H1 (cell line): ENCODE measurements around the gene KCNH1. TPM values are rescaled to one million over a fixed set of nuclear protein-coding genes. Genes with fewer than 3 reads are reported as not detected.

Experiments used
- CHD7 ChIP-seq: fragments of 300-600 bp; sonication (generic); IDR thresholded peaks from 2 replicates; pipeline ENCODE4 v1.7.1; 2012; ENCODE audit warnings: low read length, moderate library complexity, mild to moderate bottlenecking, inconsistent platforms; ENCODE audit not compliant: insufficient replicate concordance
- polyA plus RNA-seq, 7 experiments: library from polyadenylated mRNA; depleted of rRNA in 3 of 7; stranded (reverse) in 5 of 7; unstranded in 2 of 7; fragments of >200 nt in 5 of 7; fragments of 200-250 nt in 2 of 7; gene quantifications; 1 replicate in 5 of 7; 2 replicates in 1 of 7; 4 replicates in 1 of 7; pipeline versions ENCODE4 v1.2.1 to v1.2.3, GENCODE V29; 2011 to 2013; ENCODE audit warnings: missing spikeins in 2 of 7, mixed read lengths in 2 of 7
- total RNA-seq: library from RNA; stranded (reverse); fragmentation: NEBNext Ultra II Directional; extraction: Animal tissue kit (Norgen Biotek cat#: 25700); gene quantifications from 2 replicates; pipeline ENCODE4 v1.2.1, GENCODE V29; 2021

The KCNH1 gene
- total and polyA plus RNA-seq, 2 of the 8 experiments (the other 6 are each of a cell fraction or from before 2014, with no cell fraction given), result 0.27 to 0.34 TPM

GRCh38 chr1:211017075-211017718, 116.8 kb downstream of the KCNH1 start (continued):
- TF ChIP-seq CHD7, result no peak
- TF ChIP-seq, all 59 proteins: peak for 0
